Stimulated activated CD4-positive, alpha-beta T cell treated with anti-CD3 and anti-CD28 coated beads, Interleukin-2, amount 100 ng/mL, for 48 hours (primary cell): Measurements from ENCODE around the gene FAM20C.

Experiments used
- DNase-seq, 2 donors: peaks; one replicate each; pipeline ENCODE4 v3.0.0-alpha.2; 2020

Gene FAM20C

GRCh38 chr7:159370-160270 is 32.8 kb upstream of the FAM20C start:
- DNase-seq, result no peak

DNA sequence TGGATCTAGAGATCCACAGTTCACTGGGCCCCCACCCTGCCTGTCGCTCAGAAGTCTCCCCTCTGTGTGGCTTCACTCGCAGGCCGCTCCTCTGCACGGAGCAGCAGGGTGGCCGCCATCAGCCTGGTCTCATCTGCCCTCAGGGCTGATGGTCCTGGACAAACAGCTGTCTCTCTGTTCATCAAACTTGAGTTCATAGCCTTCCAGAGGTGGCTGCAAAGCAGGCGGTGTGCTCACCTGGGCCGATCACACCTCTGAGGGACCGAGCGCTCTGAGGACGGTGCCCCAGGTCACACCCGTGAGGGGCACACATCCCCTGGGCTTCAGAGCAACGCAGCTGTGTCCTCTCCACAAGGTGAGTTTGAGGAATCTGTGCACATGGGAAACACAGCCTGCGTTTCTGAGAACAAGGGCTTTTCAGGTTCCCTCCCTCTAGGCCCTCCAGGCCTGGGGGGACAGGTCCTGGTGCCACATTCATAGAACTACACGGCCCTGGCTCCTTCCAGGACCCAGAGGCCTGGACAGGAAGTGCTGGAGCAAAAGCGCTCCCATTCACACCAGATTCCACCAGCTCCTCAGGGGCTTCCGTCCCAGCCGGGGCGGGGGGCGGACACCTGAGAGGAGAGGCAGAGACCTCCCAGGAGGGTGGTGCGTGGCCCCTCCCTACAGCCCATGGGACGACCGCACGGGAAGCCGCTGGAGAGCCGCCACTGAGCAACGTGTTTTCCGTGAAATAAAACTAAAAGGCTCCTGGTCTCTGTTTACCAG is 31.2 kb upstream of the FAM20C start:
- DNase-seq, result no peak

DNA sequence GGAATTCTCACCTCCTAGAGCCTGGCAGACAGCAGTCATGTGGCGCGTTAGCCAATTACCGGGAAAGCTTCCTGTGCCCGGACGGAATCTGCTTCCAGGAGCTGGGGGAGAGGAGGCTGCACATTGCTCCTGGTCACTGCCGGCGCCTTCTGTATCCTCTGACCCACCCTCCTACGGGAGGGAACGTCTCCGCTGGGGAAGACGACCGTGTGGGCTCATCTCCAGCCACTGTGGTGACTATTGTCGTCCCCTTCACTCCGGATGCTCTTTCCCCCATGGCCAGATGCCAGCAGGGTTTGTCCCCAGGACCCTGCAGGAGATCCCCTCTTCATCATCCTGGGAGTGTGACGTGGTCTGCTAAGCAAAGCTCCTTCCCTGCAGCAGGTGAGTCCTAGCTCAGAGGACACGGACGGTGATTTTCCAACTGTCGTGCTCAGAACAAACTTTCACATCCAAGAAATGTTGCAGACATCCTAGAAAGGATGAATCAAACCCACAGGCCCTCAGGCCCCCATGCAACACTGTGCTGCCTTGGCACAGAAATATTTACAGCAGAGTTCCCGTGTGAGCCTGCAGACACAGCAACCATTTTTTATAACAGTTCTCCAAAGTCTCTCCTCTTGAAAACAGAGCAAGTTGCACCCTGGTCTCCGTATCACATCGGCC is 29.6 kb upstream of the FAM20C start:
- no peak for DNase-seq

DNA sequence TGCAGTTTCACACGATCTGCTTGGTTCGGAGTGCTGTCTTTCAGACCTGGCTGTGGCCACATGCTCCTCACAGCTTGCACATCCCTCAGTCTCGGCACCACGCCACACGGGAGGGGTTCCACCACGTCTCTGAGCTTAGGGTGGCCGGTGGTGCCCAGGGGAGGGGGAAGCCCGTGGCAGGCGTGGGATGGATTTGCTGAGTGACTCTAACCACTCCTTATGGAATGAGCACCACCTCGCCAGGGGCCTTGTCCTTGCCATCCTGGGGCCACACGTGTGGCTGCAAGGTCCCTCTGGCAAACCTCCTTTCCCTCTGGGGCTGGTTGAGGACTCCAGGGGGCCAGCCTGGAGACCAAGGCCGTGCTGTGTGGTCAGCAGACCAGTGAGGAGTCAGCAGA is 29.1 kb upstream of the FAM20C start:
- DNase-seq, result no peak

DNA sequence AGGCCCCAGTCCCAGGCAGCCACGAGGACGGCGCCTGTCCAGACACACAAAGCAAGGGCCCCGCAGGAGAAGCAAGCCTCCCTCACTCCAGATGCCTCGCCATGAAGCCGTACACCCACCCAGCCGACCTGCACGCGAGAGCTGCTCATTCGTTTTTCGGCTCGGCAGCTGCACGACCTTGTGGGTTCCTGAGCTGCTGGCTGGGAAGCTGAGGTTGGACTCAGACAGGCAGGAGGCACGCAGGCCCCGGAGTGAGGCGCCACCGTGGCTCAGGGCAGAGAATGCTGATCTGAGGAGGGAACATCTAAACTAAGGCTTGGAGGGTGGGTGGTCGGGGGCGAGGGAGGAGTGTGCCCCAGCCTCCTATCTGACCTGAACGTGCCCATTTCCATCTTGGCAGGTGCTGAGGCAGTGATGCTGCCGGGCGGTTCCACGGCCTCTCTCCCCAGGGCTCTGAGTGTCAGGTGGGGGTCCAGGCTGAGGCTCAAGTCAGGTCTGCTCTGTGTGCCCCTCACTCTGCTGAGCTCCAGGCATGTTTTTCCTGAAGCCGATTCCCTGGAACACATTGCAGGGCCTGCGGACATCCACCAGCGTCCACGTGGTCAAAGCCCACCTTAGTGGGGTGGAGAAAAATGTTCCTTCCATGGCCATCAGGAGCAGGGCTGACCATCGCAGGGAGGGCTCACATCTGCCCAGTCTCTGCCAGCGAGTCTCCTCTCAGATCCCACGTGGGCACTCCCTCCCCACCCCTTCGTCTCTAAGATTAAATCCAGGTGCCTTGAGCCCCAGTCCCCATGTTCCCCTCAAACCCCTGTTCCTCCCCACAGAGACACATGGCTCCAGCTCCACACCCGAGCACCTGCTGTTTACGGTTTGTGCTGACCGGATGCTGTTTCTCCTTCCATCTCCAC is 28.1 kb upstream of the FAM20C start:
- DNase-seq, result no peak

DNA sequence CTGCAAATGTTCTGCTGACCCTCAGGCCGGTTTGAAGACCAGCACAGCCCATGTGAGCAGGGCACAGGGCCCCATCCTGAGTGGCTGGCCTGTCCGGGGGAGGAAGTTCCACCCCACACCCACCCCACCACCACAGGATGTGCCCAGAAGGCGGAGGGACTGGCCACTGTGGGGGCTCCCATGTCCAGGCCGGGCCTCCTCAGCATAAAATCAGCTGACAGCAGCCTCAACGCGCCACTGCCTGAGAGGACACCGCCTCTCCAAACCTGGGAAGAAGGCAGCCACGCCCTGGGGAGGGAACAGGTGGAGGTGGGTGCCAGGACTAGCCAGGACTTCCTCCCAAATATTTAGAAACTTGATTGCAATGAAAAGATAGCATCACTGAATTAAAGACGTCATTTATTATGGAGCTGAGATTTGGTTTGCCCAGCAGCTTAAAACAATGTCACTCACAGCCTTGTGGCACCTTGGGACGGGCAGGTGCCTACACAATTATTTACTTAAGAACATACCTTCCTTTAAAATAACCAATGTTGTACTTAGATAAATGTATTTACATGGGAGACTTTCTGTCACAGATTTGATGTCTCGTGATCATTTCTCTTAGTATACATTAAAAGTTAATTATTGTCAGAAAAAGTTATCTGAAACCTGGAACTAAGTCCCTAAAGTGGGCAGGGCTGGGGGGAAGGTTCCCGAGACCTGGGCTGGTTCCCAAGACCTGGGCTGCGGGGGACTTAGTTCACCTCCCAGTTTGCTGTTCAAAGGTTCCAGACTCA is 27.3 kb upstream of the FAM20C start:
- no peak for DNase-seq

GRCh38 chr7:165661-166337 is 26.6 kb upstream of the FAM20C start:
- no peak for DNase-seq

DNA sequence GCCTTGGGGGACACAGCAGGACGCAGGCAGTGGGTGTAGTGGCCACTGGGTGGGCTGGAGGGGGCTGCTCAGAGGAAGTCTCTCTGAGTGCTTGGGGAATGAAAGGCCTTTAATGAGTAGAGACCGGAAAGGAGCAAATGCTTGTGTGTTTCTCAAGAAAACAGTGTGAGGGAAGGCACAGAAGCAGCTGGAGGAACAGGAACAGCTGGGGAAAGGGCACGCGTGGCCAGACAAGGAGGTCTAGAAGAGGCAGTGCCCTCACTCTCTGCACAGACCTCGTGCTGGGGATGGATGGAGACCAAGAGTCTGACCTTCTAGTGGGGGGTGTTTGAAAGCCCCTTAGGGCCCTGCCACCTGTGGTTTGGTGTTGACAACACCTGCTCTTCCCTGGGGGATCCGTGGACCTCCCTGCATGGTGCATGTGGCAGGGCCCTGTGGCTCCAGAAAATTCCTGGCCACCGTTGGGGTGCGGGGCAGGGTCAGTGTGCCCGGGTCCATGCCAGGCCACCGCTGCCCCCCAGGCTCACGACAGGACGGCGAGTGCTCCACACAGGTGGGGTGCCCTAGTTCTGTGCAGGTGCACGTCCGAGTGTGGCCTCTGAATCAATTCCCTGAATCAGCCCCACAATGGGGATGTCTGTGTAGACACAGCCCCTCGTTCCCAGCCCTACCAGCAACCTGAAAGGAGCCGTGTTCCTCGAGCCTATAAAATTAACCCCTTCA is 25.9 kb upstream of the FAM20C start:
- DNase-seq, result no peak

- no peak for DNase-seq
Measured at GRCh38 chr7:167090-167855, 25.1 kb upstream of the FAM20C start.

DNA sequence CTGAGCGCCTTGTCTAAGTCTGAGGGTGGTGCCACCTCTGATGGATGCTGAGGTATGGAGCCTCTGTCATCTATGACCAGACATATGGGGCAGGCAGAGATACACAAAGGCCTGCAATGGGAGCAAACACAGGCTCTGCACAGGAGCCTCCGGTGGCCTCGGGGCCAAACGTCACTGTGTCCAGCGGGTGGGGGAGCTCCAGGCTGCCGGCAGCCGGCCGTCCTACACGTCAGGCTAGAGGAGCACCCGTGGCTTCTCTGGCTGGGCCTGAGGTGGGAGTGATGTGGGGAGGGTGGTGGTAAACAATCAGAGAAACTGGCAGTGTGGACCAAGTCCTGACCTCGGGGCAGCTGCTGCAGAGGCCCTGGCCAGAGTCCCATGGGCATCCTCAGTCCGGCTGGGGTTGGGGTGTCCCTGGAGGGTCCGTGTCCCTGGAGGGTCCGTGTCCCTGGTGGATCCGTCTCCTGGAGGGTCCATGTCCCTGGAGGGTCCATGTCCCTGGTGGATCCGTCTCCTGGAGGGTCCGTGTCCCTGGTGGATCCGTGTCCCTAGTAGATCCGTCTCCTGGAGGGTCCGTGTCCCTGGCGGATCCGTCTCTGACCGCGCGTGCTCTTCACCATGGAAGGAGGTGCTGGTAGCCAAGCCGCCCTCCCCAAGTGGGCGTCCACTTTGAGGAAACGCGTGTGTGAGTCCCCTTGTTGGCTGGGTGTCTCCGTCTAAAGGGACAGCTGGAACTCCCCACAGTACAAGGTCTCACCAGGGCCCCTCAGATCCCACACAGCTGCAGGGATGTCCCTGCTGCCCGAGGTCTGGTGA is 24.2 kb upstream of the FAM20C start:
- DNase-seq, result no peak

DNA sequence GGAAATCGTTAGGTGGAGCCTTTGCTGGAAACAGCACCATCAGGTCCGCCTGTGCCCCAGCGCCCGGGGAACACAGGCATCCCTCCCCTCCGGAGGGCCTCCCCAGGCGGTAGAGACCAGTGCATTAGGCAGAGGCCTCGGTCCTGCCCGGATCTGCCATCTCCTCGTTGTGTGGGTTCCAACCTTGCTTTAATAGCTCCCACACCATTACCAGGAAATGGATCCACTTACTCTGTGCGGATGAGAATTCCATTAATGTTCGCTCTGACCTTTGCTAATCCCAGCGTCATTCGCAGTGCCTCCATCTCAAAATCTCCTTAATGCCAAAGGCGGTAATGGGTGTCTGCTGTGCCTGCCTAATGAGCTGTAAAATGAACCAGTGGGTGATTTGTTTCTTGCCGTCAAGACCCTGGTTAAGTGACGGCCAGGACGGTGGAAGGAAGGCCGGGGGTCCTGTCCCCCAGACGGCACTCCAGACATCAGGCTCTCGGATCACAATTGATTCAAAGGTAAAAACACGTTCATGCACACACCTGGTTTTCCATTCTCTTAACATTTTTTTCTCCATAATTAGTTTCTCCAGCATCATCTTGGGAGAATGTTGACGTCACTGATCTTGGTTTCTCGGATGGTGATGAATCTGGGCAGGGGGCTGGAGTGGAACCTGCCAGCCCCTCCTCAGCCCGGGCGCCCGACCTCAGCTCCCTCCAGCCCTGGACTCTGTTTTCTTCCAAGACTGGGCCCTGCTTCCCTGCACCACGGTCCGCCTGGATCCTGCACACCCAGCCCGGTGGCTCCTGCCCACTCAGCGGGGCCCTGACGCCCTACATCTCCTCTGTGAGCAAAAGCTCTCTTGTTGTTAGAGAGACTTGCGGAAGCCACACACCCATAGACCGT is 22.8 kb upstream of the FAM20C start:
- DNase-seq, result no peak

- DNase-seq, result no peak
Measured at GRCh38 chr7:170551-171363, 21.6 kb upstream of the FAM20C start.

- DNase-seq, result no peak
Measured at GRCh38 chr7:171364-171904, 20.9 kb upstream of the FAM20C start.

- DNase-seq, result no peak
Measured at GRCh38 chr7:171912-172515, 20.4 kb upstream of the FAM20C start.

GRCh38 chr7:173209-173918 is 19.0 kb upstream of the FAM20C start:
- no peak for DNase-seq
